ENCODE results near the gene KCTD8.
"Not testable (repeated sequence)": the region's sequence is repeated elsewhere in the genome, so short reads cannot be mapped to it uniquely, and the experiment has no call there.

KCTD8 gene

GRCh38 chr4:44326741-44327140 is 121.9 kb downstream of the KCTD8 start:
- DNase-seq (ENCODE audit: low read depth in 2 of 2), result no peak

- DNase-seq (ENCODE audit: low read depth in 2 of 2), result no peak
Observed at GRCh38 chr4:44320833-44321232, 127.8 kb downstream of the KCTD8 start.

GRCh38 chr4:44319129-44319528 is 129.5 kb downstream of the KCTD8 start:
- no peak for DNase-seq (ENCODE audit: low read depth in 2 of 2)

- no peak for DNase-seq (ENCODE audit: low read depth in 2 of 2)
Observed at GRCh38 chr4:44313702-44314101, 134.9 kb downstream of the KCTD8 start.

GRCh38 chr4:44287505-44287904 is 161.1 kb downstream of the KCTD8 start:
- no peak for DNase-seq (ENCODE audit: low read depth in 2 of 2)

- no peak for DNase-seq (ENCODE audit: low read depth in 2 of 2)
Observed at GRCh38 chr4:44279469-44279868, 169.1 kb downstream of the KCTD8 start.

GRCh38 chr4:44279066-44279465 is 169.5 kb downstream of the KCTD8 start:
- no peak for DNase-seq (ENCODE audit: low read depth in 2 of 2)

- no peak for DNase-seq (ENCODE audit: low read depth in 2 of 2)
Observed at GRCh38 chr4:44257461-44257860, 191.1 kb downstream of the KCTD8 start.

GRCh38 chr4:44256414-44256813 is 192.2 kb downstream of the KCTD8 start:
- DNase-seq (ENCODE audit: low read depth in 2 of 2), result no peak

- DNase-seq (ENCODE audit: low read depth in 2 of 2), result no peak
Observed at GRCh38 chr4:44237643-44238042, 211.0 kb downstream of the KCTD8 start.

- DNase-seq (ENCODE audit: low read depth in 2 of 2), result no peak
Observed at GRCh38 chr4:44235897-44236296, 212.7 kb downstream of the KCTD8 start.

GRCh38 chr4:44232262-44232661 is 216.3 kb downstream of the KCTD8 start:
- DNase-seq (ENCODE audit: low read depth in 2 of 2), result no peak

- DNase-seq (ENCODE audit: low read depth in 2 of 2), result no peak
Observed at GRCh38 chr4:44231006-44231405, 217.6 kb downstream of the KCTD8 start.

- DNase-seq (ENCODE audit: low read depth in 2 of 2), result no peak
Observed at GRCh38 chr4:44228326-44228725, 220.3 kb downstream of the KCTD8 start.

- DNase-seq (ENCODE audit: low read depth in 2 of 2), result no peak
Observed at GRCh38 chr4:44221407-44221806, 227.2 kb downstream of the KCTD8 start.

- DNase-seq (ENCODE audit: low read depth in 2 of 2), result no peak
Observed at GRCh38 chr4:44210750-44211149, 237.9 kb downstream of the KCTD8 start.

- DNase-seq (ENCODE audit: low read depth in 2 of 2), result no peak
Observed at GRCh38 chr4:44196796-44197195, 251.8 kb downstream of the KCTD8 start.

GRCh38 chr4:44194365-44194764 is 254.2 kb downstream of the KCTD8 start:
- DNase-seq (ENCODE audit: low read depth in 2 of 2), result no peak

- DNase-seq (ENCODE audit: low read depth in 2 of 2), result no peak
Observed at GRCh38 chr4:44186850-44187246, 261.8 kb downstream of the KCTD8 start.

GRCh38 chr4:44186096-44186849 is 262.3 kb downstream of the KCTD8 start:
- DNase-seq (ENCODE audit: low read depth in 2 of 2), result no peak

GRCh38 chr4:44181491-44182349 is 266.9 kb downstream of the KCTD8 start:
- DNase-seq (ENCODE audit: low read depth in 2 of 2), result not testable (repeated sequence)

GRCh38 chr4:44167766-44168165 is 280.8 kb downstream of the KCTD8 start:
- not testable (repeated sequence) for DNase-seq (ENCODE audit: low read depth in 2 of 2)

- DNase-seq (ENCODE audit: low read depth in 2 of 2), result no peak
Observed at GRCh38 chr4:44165938-44166337, 282.7 kb downstream of the KCTD8 start.

Measured in stimulated activated CD8-positive, alpha-beta memory T cell treated with anti-CD3 and anti-CD28 coated beads, Interleukin-2, amount 100 ng/mL, for 48 hours (primary cell).